Thoracic aorta (tissue), 2 donors: ENCODE results near the gene PAQR3. TPM values are rescaled to one million over a fixed set of nuclear protein-coding genes. Genes with fewer than 3 reads are reported as not detected.
"Not testable (repeated sequence)": the region's sequence is repeated elsewhere in the genome, so short reads cannot be mapped to it uniquely, and the experiment has no call there.

Experiments
- ATAC-seq: fragments of 150-250 bp; one replicate; pipeline ENCODE4 v1.8.0; 2017; ENCODE audit warnings: low read depth; ENCODE audit not compliant: insufficient number of reproducible peaks, low FRiP score
- DNase-seq: peaks from one replicate; pipeline ENCODE4 v3.0.0-alpha.2; 2020; ENCODE audit warnings: low spot score
- H3K27ac ChIP-seq, 2 donors: fragments of 200-600 bp; sonication (generic); 1 replicate in 1 of 2; 2 replicates in 1 of 2; pipeline ENCODE4 v1.5.1; 2016; ENCODE audit warnings: mild to moderate bottlenecking in 2 of 2, moderate library complexity in 2 of 2
- H3K27me3 ChIP-seq: fragments of 200-600 bp; sonication (generic); replicated peaks from 2 replicates; pipeline ENCODE4 v1.6.0; 2016; ENCODE audit warnings: mild to moderate bottlenecking; ENCODE audit not compliant: insufficient read depth
- H3K36me3 ChIP-seq: fragments of 200-600 bp; sonication (generic); one replicate; pipeline ENCODE4 v1.5.1; 2016
- H3K4me1 ChIP-seq, 2 donors: fragments of 200-600 bp; sonication (generic); 1 replicate in 1 of 2; 2 replicates in 1 of 2; pipeline versions ENCODE4 v1.5.1 to v1.6.0; 2016; ENCODE audit warnings: low read depth in 2 of 2, mild to moderate bottlenecking in 1 of 2; ENCODE audit not compliant: control insufficient read depth in 1 of 2
- H3K4me3 ChIP-seq: fragments of 200-600 bp; sonication (generic); 2 replicates; pipeline ENCODE4 v1.5.1; 2016; ENCODE audit warnings: mild to moderate bottlenecking
- H3K9me3 ChIP-seq: fragments of 200-600 bp; sonication (generic); 2 replicates; pipeline ENCODE4 v1.5.1; 2016
- CTCF ChIP-seq: fragments of 200-600 bp; sonication (generic); IDR thresholded peaks from one replicate; pipeline ENCODE4 v1.5.1; 2019; ENCODE audit warnings: antibody characterized with exemption
- total RNA-seq, 2 donors: library from RNA; depleted of rRNA; stranded (reverse); fragments of >200 nt; gene quantifications; one replicate each; pipeline versions ENCODE4 v1.1.0 to v1.2.3, GENCODE V29; 2016

PAQR3 gene
- total RNA-seq, 2 donors from 2014 or later, result 9.1 to 22.6 TPM

GRCh38 chr4:78910612-78911011 lies 28.6 kb downstream of the PAQR3 start:
- peaks cover 5% of the 10 kb centered on the region for H3K36me3 ChIP-seq
- H3K4me1 ChIP-seq, result no peaks in the 10 kb centered on the region
- no peaks in the 10 kb centered on the region for H3K9me3 ChIP-seq
- DNase-seq (no peak), ATAC-seq (no peak)
- H3K27ac ChIP-seq, result no peak overlapping the region
- no peak overlapping the region for H3K4me3 ChIP-seq
- no peak for TF ChIP-seq CTCF
- H3K27me3 ChIP-seq, result no peaks in the 10 kb centered on the region

- not testable (repeated sequence) for H3K4me1 ChIP-seq, H3K27me3 ChIP-seq, ATAC-seq, H3K4me3 ChIP-seq, H3K9me3 ChIP-seq, DNase-seq, H3K27ac ChIP-seq, H3K36me3 ChIP-seq
Observed at GRCh38 chr4:78908974-78909373, 30.3 kb downstream of the PAQR3 start.

GRCh38 chr4:78907638-78908037 lies 31.6 kb downstream of the PAQR3 start:
- no peak for ATAC-seq
- peaks cover 5% of the 10 kb centered on the region for H3K36me3 ChIP-seq
- no peak for DNase-seq
- H3K9me3 ChIP-seq, result no peaks in the 10 kb centered on the region
- no peaks in the 10 kb centered on the region for H3K4me1 ChIP-seq
- no peaks in the 10 kb centered on the region for H3K27me3 ChIP-seq
- TF ChIP-seq CTCF, result no peak
- H3K27ac ChIP-seq, result no peak overlapping the region
- no peak overlapping the region for H3K4me3 ChIP-seq

DNA sequence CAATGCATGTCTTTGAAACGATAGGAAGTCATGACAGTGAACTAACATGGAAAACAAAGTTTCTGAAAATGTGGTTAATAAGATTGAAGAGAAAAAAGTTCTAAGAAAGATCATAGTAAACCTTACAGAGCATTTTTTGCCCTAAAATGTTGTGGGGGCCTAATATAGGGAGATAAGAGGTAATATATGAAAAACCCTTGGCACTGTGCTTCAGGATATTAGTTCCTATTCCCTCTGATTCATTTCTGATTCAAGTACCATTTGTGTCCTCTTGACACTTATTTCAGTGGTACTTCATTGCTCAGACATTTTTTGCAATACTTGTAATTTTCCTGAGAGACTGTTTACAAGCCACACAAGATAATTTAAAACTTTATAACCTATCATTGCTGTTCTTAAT lies 35.1 kb downstream of the PAQR3 start:
- Histone ChIP-seq H3K27me3 (no peaks in the 10 kb centered on the region), H3K9me3 (no peaks in the 10 kb centered on the region), H3K4me1 (no peaks in the 10 kb centered on the region), H3K27ac (no peak overlapping the region), H3K36me3 (no peaks in the 10 kb centered on the region), H3K4me3 (no peak overlapping the region)
- DNase-seq (no peak), ATAC-seq (no peak)
- no peak for TF ChIP-seq CTCF

DNA sequence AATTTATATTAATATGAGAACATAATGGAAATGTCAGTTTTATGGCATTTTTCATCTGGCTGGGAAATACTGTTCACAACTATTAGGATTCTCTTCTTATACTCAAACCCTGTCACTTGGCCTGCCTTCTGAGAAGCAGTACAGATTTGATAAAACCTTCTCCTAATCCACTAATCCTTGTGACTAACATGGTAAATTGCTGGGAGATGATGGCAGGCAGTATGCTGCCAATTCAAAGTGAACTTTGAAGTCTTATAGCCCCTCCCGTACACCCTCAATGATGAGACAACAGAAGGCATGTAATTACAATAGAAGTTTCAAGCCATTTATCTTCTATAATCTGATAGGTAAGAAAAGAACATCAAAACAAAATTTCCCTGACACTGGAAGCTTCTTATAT lies 36.9 kb downstream of the PAQR3 start:
- H3K9me3 ChIP-seq, result no peaks in the 10 kb centered on the region
- no peaks in the 10 kb centered on the region for H3K27me3 ChIP-seq
- H3K4me1 ChIP-seq, result no peaks in the 10 kb centered on the region
- ATAC-seq (no peak), DNase-seq (no peak)
- no peak for TF ChIP-seq CTCF
- H3K27ac ChIP-seq, result no peak overlapping the region
- no peaks in the 10 kb centered on the region for H3K36me3 ChIP-seq
- no peak overlapping the region for H3K4me3 ChIP-seq

DNA sequence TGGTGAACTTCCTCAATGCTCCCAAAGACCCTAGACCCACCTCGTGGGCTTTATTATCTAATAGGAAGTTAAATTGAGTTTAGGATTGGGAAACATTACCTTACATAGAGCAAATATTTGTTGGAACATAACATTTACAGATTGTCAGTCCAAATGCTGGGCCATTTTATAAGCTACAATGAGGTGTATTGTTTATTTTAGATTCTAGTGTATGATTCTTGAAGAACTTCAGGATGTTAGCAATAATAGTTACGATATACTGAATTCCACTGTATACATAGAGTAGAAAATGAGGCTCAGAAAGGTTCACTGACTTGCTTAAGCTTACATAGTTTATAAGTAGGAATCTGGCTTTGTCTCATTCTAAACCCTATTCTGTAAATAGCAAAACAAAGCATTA lies 37.4 kb downstream of the PAQR3 start:
- Histone ChIP-seq H3K36me3 (no peaks in the 10 kb centered on the region), H3K4me1 (no peaks in the 10 kb centered on the region), H3K27me3 (no peaks in the 10 kb centered on the region), H3K9me3 (no peaks in the 10 kb centered on the region), H3K27ac (no peak overlapping the region), H3K4me3 (no peak overlapping the region)
- DNase-seq, result no peak
- ATAC-seq, result no peak
- TF ChIP-seq CTCF, result no peak
